SK-N-SH (cell line): ENCODE measurements around the gene BRINP3. TPM values are rescaled to one million over a fixed set of nuclear protein-coding genes. Genes with fewer than 3 reads are reported as not detected.

ENCODE experiments used
- CTCF ChIA-PET: fragments of 300-600, 350-600 bp; formaldehyde crosslinking; extraction: SDS; loops from one replicate; lab custom pipeline; 2021; lab: Yijun Ruan, JAX
- POLR2A ChIA-PET: fragments of 350-600 bp; sonication (Branson Sonifier 250); formaldehyde crosslinking; extraction: SDS; loops from one replicate; lab custom pipeline; 2020; ENCODE audit warnings: antibody characterized with exemption, inconsistent platforms; lab: Yijun Ruan, JAX
- DNase-seq: peaks from one replicate; pipeline ENCODE4 v3.0.0; 2012
- H2AFZ ChIP-seq: fragments of 200-600 bp; sonication (generic); 2 replicates; pipeline ENCODE4 v1.8.1; 2016; ENCODE audit warnings: antibody characterized with exemption, mild to moderate bottlenecking, low read depth
- H3F3A ChIP-seq: fragments of 200-600 bp; sonication (generic); replicated peaks from 2 replicates; pipeline ENCODE3; 2016; ENCODE audit warnings: antibody characterized with exemption, mild to moderate bottlenecking; ENCODE audit not compliant: insufficient read depth
- H3K27ac ChIP-seq, 2 experiments: fragments of 200-500 bp in 1 of 2; fragments of 200-600 bp in 1 of 2; sonication (Bioruptor generic) in 1 of 2; sonication (generic), shearing (Covaris generic) in 1 of 2; 2 replicates each; pipeline versions ENCODE4 v1.5.1 to v1.6.1; 2014 to 2016; ENCODE audit warnings: low read depth in 2 of 2, inconsistent platforms in 1 of 2, low read length in 1 of 2, mild to moderate bottlenecking in 1 of 2, mixed read lengths in 1 of 2
- H3K27me3 ChIP-seq: fragments of 200-600 bp; sonication (generic), shearing (Covaris generic); 2 replicates; pipeline ENCODE4 v1.6.1; 2016; ENCODE audit warnings: mixed run types; ENCODE audit not compliant: insufficient read depth
- H3K36me3 ChIP-seq, 2 experiments: fragments of 200-500 bp in 1 of 2; fragments of 200-600 bp in 1 of 2; sonication (Bioruptor generic) in 1 of 2; sonication (generic) in 1 of 2; replicated peaks in 1 of 2; 2 replicates each; pipeline versions ENCODE3 to v1.5.1; 2014 to 2016; ENCODE audit warnings: low read length in 1 of 2, mild to moderate bottlenecking in 1 of 2; ENCODE audit not compliant: insufficient read depth in 2 of 2, control insufficient read depth in 1 of 2
- H3K4me1 ChIP-seq, 2 experiments: fragments of 200-500 bp in 1 of 2; fragments of 200-600 bp in 1 of 2; sonication (Bioruptor generic) in 1 of 2; sonication (generic), shearing (Covaris generic) in 1 of 2; 2 replicates each; pipeline versions ENCODE4 v1.5.1 to v1.6.1; 2014 to 2016; ENCODE audit warnings: low read depth in 1 of 2, low read length in 1 of 2, mixed run types in 1 of 2; ENCODE audit not compliant: insufficient read depth in 2 of 2, control insufficient read depth in 1 of 2
- H3K4me2 ChIP-seq: fragments of 200-600 bp; sonication (generic), shearing (Covaris generic); 2 replicates; pipeline ENCODE4 v1.6.1; 2017; ENCODE audit warnings: mixed run types
- H3K4me3 ChIP-seq, 2 experiments: fragments of 200-500 bp in 1 of 2; fragments of 200-600 bp in 1 of 2; sonication (Bioruptor generic) in 1 of 2; sonication (generic), shearing (Covaris generic) in 1 of 2; 2 replicates each; pipeline versions ENCODE4 v1.5.1 to v1.8.1; 2014 to 2016; ENCODE audit warnings: low read depth in 2 of 2, inconsistent platforms in 1 of 2, low read length in 1 of 2, mild to moderate bottlenecking in 1 of 2, mixed read lengths in 1 of 2, moderate library complexity in 1 of 2
- H3K79me2 ChIP-seq: fragments of 200-600 bp; sonication (generic); 2 replicates; pipeline ENCODE4 v1.8.1; 2017; ENCODE audit warnings: mild to moderate bottlenecking; ENCODE audit not compliant: insufficient read depth
- H3K9ac ChIP-seq: fragments of 200-600 bp; sonication (generic); 2 replicates; pipeline ENCODE4 v1.6.1; 2017; ENCODE audit warnings: mixed run types
- H3K9me2 ChIP-seq: fragments of 200-600 bp; sonication (generic); 2 replicates; pipeline ENCODE4 v1.6.1; 2017; ENCODE audit warnings: mixed run types
- H3K9me3 ChIP-seq: fragments of 200-600 bp; sonication (generic); 2 replicates; pipeline ENCODE4 v1.6.1; 2017; ENCODE audit warnings: mixed run types, mild to moderate bottlenecking, moderate library complexity
- H4K20me1 ChIP-seq: fragments of 200-600 bp; sonication (generic); 2 replicates; pipeline ENCODE4 v1.6.1; 2017; ENCODE audit warnings: mild to moderate bottlenecking, mixed run types; ENCODE audit not compliant: insufficient read depth
- ELF1 ChIP-seq: IDR thresholded peaks from 2 replicates; pipeline ENCODE4 v1.4.0; 2012
- EZH2phosphoT487 ChIP-seq: fragments of 200-600 bp; sonication (generic); IDR thresholded peaks from 2 replicates; pipeline ENCODE4 v1.6.1; 2017; ENCODE audit warnings: low read depth, mixed run types, mild to moderate bottlenecking, antibody characterized with exemption, moderate library complexity, borderline replicate concordance
- FOSL2 ChIP-seq: IDR thresholded peaks from 2 replicates; pipeline ENCODE4 v1.4.0; 2012; ENCODE audit warnings: low read depth, mild to moderate bottlenecking, moderate library complexity, borderline replicate concordance
- FOXJ3 ChIP-seq: sonication (generic); formaldehyde crosslinking; IDR thresholded peaks from 2 replicates; pipeline ENCODE4 v1.5.1; 2020; ENCODE audit warnings: mild to moderate bottlenecking, missing genetic modification reagents
- FOXM1 ChIP-seq: IDR thresholded peaks from 2 replicates; pipeline ENCODE4 v1.4.0; 2012; ENCODE audit warnings: low read depth, mild to moderate bottlenecking
- GATA2 ChIP-seq: sonication (generic); formaldehyde crosslinking; IDR thresholded peaks from 2 replicates; pipeline ENCODE4 v1.5.0; 2020; ENCODE audit warnings: mild to moderate bottlenecking, missing genetic modification reagents
- POLR2AphosphoS5 ChIP-seq: IDR thresholded peaks from 2 replicates; pipeline ENCODE4 v1.6.1; 2012; ENCODE audit warnings: low read depth, low read length
- RAD21 ChIP-seq: IDR thresholded peaks from 2 replicates; pipeline ENCODE4 v1.6.1; 2012; ENCODE audit warnings: mild to moderate bottlenecking, low read length
- RFX5 ChIP-seq: IDR thresholded peaks from 2 replicates; pipeline ENCODE4 v1.6.1; 2012; ENCODE audit warnings: mild to moderate bottlenecking, improper control_type of control experiment, low read length
- TAF1 ChIP-seq: IDR thresholded peaks from 2 replicates; pipeline ENCODE4 v1.6.1; 2012; ENCODE audit warnings: low read depth, mild to moderate bottlenecking, low read length, moderate library complexity, borderline replicate concordance
- TEAD4 ChIP-seq: IDR thresholded peaks from 2 replicates; pipeline ENCODE4 v1.4.0; 2012; ENCODE audit warnings: mild to moderate bottlenecking, borderline replicate concordance; ENCODE audit not compliant: insufficient read depth
- WGBS: methylation state at CpG from one replicate; pipeline ENCODE4 v1.1.6; 2017; ENCODE audit warnings: low lambda C conversion rate; 5-methylcytosine and 5-hydroxymethylcytosine counted together
- polyA plus RNA-seq, 3 experiments: library from polyadenylated mRNA; depleted of rRNA; stranded (reverse); fragments of >200 nt; gene quantifications; 2 replicates each; pipeline ENCODE4 v1.2.3, GENCODE V29; 2012
- TF ChIP-seq, protein P1 (sequence below): IDR thresholded peaks from 2 replicates; pipeline ENCODE4 v1.4.0; 2012; ENCODE audit warnings: low read depth, borderline replicate concordance
- TF ChIP-seq, protein P2 (sequence below): IDR thresholded peaks from 2 replicates; pipeline ENCODE4 v1.4.0; 2012; ENCODE audit warnings: low read depth
- TF ChIP-seq, protein P3 (sequence below): IDR thresholded peaks from 2 replicates; pipeline ENCODE4; 2012
- TF ChIP-seq, protein P4 (sequence below): fragments of 150-350 bp; IDR thresholded peaks from 2 replicates; pipeline ENCODE4 v1.6.1; 2017; ENCODE audit warnings: antibody characterized with exemption, low read length, low read depth, borderline replicate concordance

BRINP3 gene
- polyA plus RNA-seq, 1 of the 3 experiments (the other 2 are of a cell fraction) = not detected

DNA sequence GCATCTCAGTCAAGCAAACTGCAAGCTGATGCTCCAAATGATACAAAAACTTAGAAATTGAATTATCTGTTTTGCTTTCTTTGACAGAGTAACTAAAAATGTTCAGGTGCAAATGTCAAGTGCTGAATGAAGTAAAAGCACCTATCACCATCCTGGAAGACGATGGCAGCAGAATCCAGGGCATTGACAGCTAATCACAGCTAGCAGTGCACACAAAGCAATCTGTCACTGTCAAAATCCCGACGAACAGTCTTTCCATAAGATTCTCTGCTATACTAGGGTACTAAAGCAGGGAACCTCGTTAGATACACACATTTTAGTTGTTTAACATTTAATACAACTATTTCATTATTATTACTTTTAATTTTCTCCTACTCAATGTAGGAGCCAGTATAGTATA is 233.3 kb downstream of the BRINP3 start:
- Histone ChIP-seq H3K79me2 (no peaks in the 10 kb centered on the region), H2AFZ (no peak overlapping the region), H3K4me1 (no peaks in the 10 kb centered on the region; a peak in 1 of 4 replicates), H3K36me3 (no peaks in the 10 kb centered on the region), H3K9me3 (no peaks in the 10 kb centered on the region), H3K9me2 (peaks cover 3% of the 10 kb centered on the region; the same call in 1 of the 2 replicates), H3K27ac (no peak overlapping the region), H3F3A (peaks cover 2% of the 10 kb centered on the region), H3K27me3 (no peaks in the 10 kb centered on the region), H3K4me2 (no peak overlapping the region), H3K9ac (no peak overlapping the region), H3K4me3 (no peak overlapping the region), H4K20me1 (no peaks in the 10 kb centered on the region)
- WGBS = 58% methylated on average over 4 of the region's 4 CpGs
- CTCF ChIA-PET = no interaction called here
- no peak for DNase-seq
- TF ChIP-seq TEAD4 = no peak
- no peak for TF ChIP-seq RAD21
- TF ChIP-seq, protein P1, sequence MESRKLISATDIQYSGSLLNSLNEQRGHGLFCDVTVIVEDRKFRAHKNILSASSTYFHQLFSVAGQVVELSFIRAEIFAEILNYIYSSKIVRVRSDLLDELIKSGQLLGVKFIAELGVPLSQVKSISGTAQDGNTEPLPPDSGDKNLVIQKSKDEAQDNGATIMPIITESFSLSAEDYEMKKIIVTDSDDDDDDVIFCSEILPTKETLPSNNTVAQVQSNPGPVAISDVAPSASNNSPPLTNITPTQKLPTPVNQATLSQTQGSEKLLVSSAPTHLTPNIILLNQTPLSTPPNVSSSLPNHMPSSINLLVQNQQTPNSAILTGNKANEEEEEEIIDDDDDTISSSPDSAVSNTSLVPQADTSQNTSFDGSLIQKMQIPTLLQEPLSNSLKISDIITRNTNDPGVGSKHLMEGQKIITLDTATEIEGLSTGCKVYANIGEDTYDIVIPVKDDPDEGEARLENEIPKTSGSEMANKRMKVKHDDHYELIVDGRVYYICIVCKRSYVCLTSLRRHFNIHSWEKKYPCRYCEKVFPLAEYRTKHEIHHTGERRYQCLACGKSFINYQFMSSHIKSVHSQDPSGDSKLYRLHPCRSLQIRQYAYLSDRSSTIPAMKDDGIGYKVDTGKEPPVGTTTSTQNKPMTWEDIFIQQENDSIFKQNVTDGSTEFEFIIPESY = no peak
- no peak for TF ChIP-seq FOXJ3
- no peak for TF ChIP-seq ELF1
- TF ChIP-seq, protein P2, sequence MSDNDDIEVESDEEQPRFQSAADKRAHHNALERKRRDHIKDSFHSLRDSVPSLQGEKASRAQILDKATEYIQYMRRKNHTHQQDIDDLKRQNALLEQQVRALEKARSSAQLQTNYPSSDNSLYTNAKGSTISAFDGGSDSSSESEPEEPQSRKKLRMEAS = no peak
- TF ChIP-seq RFX5 = no peak
- no peak for TF ChIP-seq FOSL2
- TF ChIP-seq FOXM1 = no peak
- TF ChIP-seq, protein P3, sequence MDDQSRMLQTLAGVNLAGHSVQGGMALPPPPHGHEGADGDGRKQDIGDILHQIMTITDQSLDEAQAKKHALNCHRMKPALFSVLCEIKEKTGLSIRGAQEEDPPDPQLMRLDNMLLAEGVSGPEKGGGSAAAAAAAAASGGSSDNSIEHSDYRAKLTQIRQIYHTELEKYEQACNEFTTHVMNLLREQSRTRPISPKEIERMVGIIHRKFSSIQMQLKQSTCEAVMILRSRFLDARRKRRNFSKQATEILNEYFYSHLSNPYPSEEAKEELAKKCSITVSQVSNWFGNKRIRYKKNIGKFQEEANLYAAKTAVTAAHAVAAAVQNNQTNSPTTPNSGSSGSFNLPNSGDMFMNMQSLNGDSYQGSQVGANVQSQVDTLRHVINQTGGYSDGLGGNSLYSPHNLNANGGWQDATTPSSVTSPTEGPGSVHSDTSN = no peak
- no peak for TF ChIP-seq TAF1
- POLR2A ChIA-PET = no interaction called here

DNA sequence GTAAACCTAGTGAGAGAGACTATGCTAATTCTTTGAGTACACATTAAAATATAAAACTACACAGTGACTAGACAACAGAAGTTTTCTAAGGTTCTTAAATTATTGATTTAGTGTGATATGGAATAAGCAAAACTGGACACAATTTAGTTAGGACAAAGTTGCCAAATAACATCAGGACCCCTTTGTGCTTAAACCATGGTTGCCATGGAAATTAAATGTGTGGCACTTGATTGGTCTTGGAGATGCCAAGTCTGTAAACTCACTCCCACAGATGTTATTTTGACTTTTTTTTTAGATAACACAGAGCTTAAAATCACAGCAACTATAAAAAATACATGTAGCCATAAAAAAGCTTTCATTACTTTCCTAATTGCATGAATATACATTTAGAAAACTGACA is 234.6 kb downstream of the BRINP3 start:
- Histone ChIP-seq H3K79me2 (no peaks in the 10 kb centered on the region), H3K36me3 (no peaks in the 10 kb centered on the region), H3K9me3 (no peaks in the 10 kb centered on the region), H3K4me2 (no peak overlapping the region), H3F3A (peaks cover 2% of the 10 kb centered on the region), H3K4me3 (no peak overlapping the region), H3K9ac (no peak overlapping the region), H2AFZ (0 out of 2 replicates have a peak overlapping the region, but pooled peaks have one; percentile 29), H3K9me2 (peaks cover 3% of the 10 kb centered on the region; the same call in 1 of the 2 replicates), H4K20me1 (no peaks in the 10 kb centered on the region), H3K27ac (no peak overlapping the region), H3K4me1 (no peaks in the 10 kb centered on the region; a peak in 1 of 4 replicates), H3K27me3 (no peaks in the 10 kb centered on the region)
- no peak for DNase-seq
- POLR2A ChIA-PET = no interaction called here
- CTCF ChIA-PET = no interaction called here
- TF ChIP-seq, protein P4, sequence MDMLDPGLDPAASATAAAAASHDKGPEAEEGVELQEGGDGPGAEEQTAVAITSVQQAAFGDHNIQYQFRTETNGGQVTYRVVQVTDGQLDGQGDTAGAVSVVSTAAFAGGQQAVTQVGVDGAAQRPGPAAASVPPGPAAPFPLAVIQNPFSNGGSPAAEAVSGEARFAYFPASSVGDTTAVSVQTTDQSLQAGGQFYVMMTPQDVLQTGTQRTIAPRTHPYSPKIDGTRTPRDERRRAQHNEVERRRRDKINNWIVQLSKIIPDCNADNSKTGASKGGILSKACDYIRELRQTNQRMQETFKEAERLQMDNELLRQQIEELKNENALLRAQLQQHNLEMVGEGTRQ = no peak
- TF ChIP-seq POLR2AphosphoS5 = no peak
- TF ChIP-seq FOXM1 = no peak
- TF ChIP-seq GATA2 (CRISPR knock-in tag) = no peak
- no peak for TF ChIP-seq EZH2phosphoT487
